Measurements from ENCODE around the gene CHCHD10. TPM values are rescaled to one million over a fixed set of nuclear protein-coding genes. Genes with fewer than 3 reads are reported as not detected.

CHCHD10 gene
- total RNA-seq, 1 experiment from 2014 or later = 198 TPM

DNA sequence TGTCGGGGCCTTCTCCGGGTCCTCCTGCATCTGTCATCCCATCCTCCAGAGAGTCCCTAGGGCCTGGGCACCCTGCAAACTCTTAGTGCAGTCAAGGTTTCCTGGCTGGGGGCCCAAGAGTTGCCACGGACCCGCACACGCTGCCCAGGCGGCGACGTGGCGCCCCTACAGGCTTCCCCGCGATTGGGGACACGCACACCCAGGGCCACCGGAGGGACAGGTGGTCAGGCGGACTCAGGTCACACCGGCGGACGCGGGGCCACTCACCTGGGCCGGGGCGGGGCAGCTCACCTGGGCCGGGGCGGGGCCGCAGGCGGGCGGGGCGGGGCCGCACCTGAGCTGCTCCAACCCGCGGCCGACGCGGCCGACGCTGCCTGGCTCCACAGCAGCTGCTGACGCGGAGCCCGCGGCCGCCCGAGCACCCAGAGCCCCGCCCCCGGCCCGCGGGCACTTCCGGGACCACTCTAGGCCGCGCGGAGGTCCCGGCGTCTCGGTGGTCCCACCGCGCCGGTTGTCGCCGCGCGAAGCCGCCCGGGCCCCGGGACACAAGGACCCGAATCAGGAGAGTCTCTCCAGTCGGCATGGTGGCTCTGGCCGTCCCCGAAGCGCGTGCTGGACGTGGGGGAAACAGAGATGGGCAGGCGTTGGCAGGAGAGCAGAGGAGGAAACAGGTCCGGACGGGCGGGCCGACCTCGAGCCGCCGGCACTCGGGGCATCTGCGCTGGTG is 16.9 kb downstream of the CHCHD10 start, which contains the start of gene ZNF70 (continued):
- TF ChIP-seq GABPB1 (CRISPR knock-in tag; IDR thresholded peaks at IDR 0.05) (peak; percentile 31; the same call in 1 of the 2 replicates), IRF2 (CRISPR knock-in tag; IDR thresholded peaks at IDR 0.05; ENCODE audit: borderline replicate concordance, low read depth) (no peak), CREM (CRISPR knock-in tag; IDR thresholded peaks at IDR 0.05) (peak; percentile 73; the same call in 1 of the 2 replicates)

DNA sequence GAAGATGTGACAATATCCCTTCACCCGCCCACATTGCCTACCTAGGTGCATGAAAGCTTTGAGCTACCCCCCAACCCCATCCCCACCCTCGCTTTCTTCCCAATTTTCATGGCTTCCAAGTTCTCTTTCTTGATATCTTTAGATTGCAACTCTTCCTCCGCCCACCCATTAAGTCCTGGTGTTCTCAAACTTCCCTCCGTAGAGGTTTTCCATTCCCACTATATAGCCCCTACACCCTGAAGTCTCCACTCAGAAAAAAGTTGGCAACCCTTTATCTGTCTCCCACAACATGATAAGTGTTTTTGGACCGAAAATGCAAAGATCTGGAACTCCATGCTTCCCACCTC is 17.4 kb downstream of the CHCHD10 start:
- CTCF ChIA-PET = interaction anchor here (0.9 to 2.2 kb wide), 4 partner anchors 13 to 159 kb away, joined by 4 to 8 read pairs (median 6); partner anchors contain the start of genes C22orf15, CHCHD10 and SLC2A11
- no peak for DNase-seq (ENCODE audit: low spot score)
- peaks cover 22% of the 10 kb centered on the region for H3K4me1 Mint-ChIP-seq
- H3K4me3 Mint-ChIP-seq = peak overlapping the region; percentile 85
- POLR2A ChIA-PET = interaction anchor here (0.5 to 1.4 kb wide), 3 partner anchors 30 to 107 kb away, joined by 3 to 4 read pairs (median 3); partner anchors contain the start of gene SLC2A11
- no peaks in the 10 kb centered on the region for H3K27me3 Mint-ChIP-seq (ENCODE audit: low read depth)
- TF ChIP-seq ETV6 (CRISPR knock-in tag; IDR thresholded peaks at IDR 0.05) (no peak), MXD4 (CRISPR knock-in tag; IDR thresholded peaks at IDR 0.05; ENCODE audit: borderline replicate concordance) (no peak), HMGA2 (CRISPR knock-in tag; IDR thresholded peaks at IDR 0.05) (no peak), PRDM15 (CRISPR knock-in tag; IDR thresholded peaks at IDR 0.05) (no peak), SOX15 (CRISPR knock-in tag; IDR thresholded peaks at IDR 0.05) (no peak), MYBL2 (CRISPR knock-in tag; IDR thresholded peaks at IDR 0.05) (no peak), SMAD3 (CRISPR knock-in tag; IDR thresholded peaks at IDR 0.05; ENCODE audit: borderline replicate concordance) (no peak), FOXK1 (CRISPR knock-in tag; IDR thresholded peaks at IDR 0.05) (no peak)
- TF ChIP-seq, protein P1, sequence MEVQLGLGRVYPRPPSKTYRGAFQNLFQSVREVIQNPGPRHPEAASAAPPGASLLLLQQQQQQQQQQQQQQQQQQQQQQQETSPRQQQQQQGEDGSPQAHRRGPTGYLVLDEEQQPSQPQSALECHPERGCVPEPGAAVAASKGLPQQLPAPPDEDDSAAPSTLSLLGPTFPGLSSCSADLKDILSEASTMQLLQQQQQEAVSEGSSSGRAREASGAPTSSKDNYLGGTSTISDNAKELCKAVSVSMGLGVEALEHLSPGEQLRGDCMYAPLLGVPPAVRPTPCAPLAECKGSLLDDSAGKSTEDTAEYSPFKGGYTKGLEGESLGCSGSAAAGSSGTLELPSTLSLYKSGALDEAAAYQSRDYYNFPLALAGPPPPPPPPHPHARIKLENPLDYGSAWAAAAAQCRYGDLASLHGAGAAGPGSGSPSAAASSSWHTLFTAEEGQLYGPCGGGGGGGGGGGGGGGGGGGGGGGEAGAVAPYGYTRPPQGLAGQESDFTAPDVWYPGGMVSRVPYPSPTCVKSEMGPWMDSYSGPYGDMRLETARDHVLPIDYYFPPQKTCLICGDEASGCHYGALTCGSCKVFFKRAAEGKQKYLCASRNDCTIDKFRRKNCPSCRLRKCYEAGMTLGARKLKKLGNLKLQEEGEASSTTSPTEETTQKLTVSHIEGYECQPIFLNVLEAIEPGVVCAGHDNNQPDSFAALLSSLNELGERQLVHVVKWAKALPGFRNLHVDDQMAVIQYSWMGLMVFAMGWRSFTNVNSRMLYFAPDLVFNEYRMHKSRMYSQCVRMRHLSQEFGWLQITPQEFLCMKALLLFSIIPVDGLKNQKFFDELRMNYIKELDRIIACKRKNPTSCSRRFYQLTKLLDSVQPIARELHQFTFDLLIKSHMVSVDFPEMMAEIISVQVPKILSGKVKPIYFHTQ (CRISPR knock-in tag; IDR thresholded peaks at IDR 0.05) = no peak
- TF ChIP-seq, protein P2, sequence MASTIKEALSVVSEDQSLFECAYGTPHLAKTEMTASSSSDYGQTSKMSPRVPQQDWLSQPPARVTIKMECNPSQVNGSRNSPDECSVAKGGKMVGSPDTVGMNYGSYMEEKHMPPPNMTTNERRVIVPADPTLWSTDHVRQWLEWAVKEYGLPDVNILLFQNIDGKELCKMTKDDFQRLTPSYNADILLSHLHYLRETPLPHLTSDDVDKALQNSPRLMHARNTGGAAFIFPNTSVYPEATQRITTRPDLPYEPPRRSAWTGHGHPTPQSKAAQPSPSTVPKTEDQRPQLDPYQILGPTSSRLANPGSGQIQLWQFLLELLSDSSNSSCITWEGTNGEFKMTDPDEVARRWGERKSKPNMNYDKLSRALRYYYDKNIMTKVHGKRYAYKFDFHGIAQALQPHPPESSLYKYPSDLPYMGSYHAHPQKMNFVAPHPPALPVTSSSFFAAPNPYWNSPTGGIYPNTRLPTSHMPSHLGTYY (CRISPR knock-in tag; IDR thresholded peaks at IDR 0.05) = no peak
- no peaks in the 10 kb centered on the region for H3K36me3 Mint-ChIP-seq
- H3K27ac Mint-ChIP-seq = peak overlapping the region; percentile 91
- no peaks in the 10 kb centered on the region for H3K9me3 Mint-ChIP-seq
- ATAC-seq = no peak

- ChIA-PET POLR2A (no interaction called here), CTCF (interaction anchor here (0.6 to 2.2 kb wide), 4 partner anchors 21 to 407 kb away, joined by 3 to 8 read pairs (median 4); partner anchors contain the start of gene MMP11)
- H3K27ac Mint-ChIP-seq = peak overlapping the region; percentile 33; the same call in 1 of the 2 replicates
- no peaks in the 10 kb centered on the region for H3K9me3 Mint-ChIP-seq
- H3K4me3 Mint-ChIP-seq = peak overlapping the region; percentile 85
- H3K36me3 Mint-ChIP-seq = peaks cover 4% of the 10 kb centered on the region
- ATAC-seq (no peak), DNase-seq (ENCODE audit: low spot score) (no peak)
- H3K27me3 Mint-ChIP-seq (ENCODE audit: low read depth) = no peaks in the 10 kb centered on the region
- peaks cover 22% of the 10 kb centered on the region for H3K4me1 Mint-ChIP-seq
- TF ChIP-seq NR2C2 (CRISPR knock-in tag; IDR thresholded peaks at IDR 0.05) = no peak
Observed at GRCh38 chr22:23749841-23750301, 17.9 kb downstream of the CHCHD10 start.
